Progenitor cell of endocrine pancreas (in vitro differentiated cells): ENCODE measurements around the gene AOAH. TPM values are rescaled to one million over a fixed set of nuclear protein-coding genes. Genes with fewer than 3 reads are reported as not detected.
"Not testable (repeated sequence)": the region's sequence is repeated elsewhere in the genome, so short reads cannot be mapped to it uniquely, and the experiment has no call there.

Source experiments
- DNase-seq: peaks from one replicate; pipeline ENCODE4 v3.0.0; 2021; ENCODE audit warnings: low spot score; ENCODE audit not compliant: unreplicated experiment
- H3K27ac Mint-ChIP-seq: 2 replicates; pipeline ENCODE4 v1.8.0; 2021; ENCODE audit warnings: mild to moderate bottlenecking, moderate library complexity, mixed read lengths
- H3K27me3 Mint-ChIP-seq: 2 replicates; pipeline ENCODE4 v1.8.0; 2021; ENCODE audit warnings: mixed read lengths
- H3K36me3 Mint-ChIP-seq: 2 replicates; pipeline ENCODE4 v1.8.0; 2022; ENCODE audit warnings: mixed read lengths; ENCODE audit not compliant: insufficient read depth
- H3K4me1 Mint-ChIP-seq: 2 replicates; pipeline ENCODE4 v1.8.0; 2021; ENCODE audit warnings: low read depth, mixed read lengths
- H3K4me3 Mint-ChIP-seq: 2 replicates; pipeline ENCODE4 v1.8.0; 2021; ENCODE audit warnings: low read depth, mild to moderate bottlenecking, moderate library complexity, mixed read lengths
- H3K9me3 Mint-ChIP-seq: 2 replicates; pipeline ENCODE4 v1.8.0; 2021; ENCODE audit warnings: low read depth, mixed read lengths
- CTCF ChIP-seq: fragments of 200-600 bp; sonication (generic); IDR thresholded peaks from one replicate; pipeline ENCODE4 v1.5.0; 2021; ENCODE audit warnings: antibody characterized with exemption, mild to moderate bottlenecking; ENCODE audit not compliant: unreplicated experiment
- total RNA-seq: library from RNA; stranded (reverse); gene quantifications from 2 replicates; pipeline ENCODE4 v1.2.1, GENCODE V29; 2021

AOAH gene
- total RNA-seq, 1 donor from 2014 or later: 3.3 TPM

- peaks cover 14% of the 10 kb centered on the region for H3K4me1 Mint-ChIP-seq
- H3K9me3 Mint-ChIP-seq: peaks cover 3% of the 10 kb centered on the region
- no peaks in the 10 kb centered on the region for H3K36me3 Mint-ChIP-seq
- TF ChIP-seq CTCF: no peak
- DNase-seq: no peak
- H3K4me3 Mint-ChIP-seq: no peak overlapping the region
- no peak overlapping the region for H3K27ac Mint-ChIP-seq
- no peaks in the 10 kb centered on the region for H3K27me3 Mint-ChIP-seq
These were observed 72.9 kb downstream of the AOAH start for GRCh38 chr7:36651404-36651803.

- peaks cover 14% of the 10 kb centered on the region for H3K4me1 Mint-ChIP-seq
- H3K27me3 Mint-ChIP-seq: no peaks in the 10 kb centered on the region
- peaks cover 3% of the 10 kb centered on the region for H3K9me3 Mint-ChIP-seq
- TF ChIP-seq CTCF: no peak
- no peak overlapping the region for H3K27ac Mint-ChIP-seq
- DNase-seq: no peak
- H3K4me3 Mint-ChIP-seq: no peak overlapping the region
- H3K36me3 Mint-ChIP-seq: no peaks in the 10 kb centered on the region
These were observed 73.5 kb downstream of the AOAH start for GRCh38 chr7:36650766-36651312.

- no peaks in the 10 kb centered on the region for H3K27me3 Mint-ChIP-seq
- no peaks in the 10 kb centered on the region for H3K36me3 Mint-ChIP-seq
- no peak overlapping the region for H3K27ac Mint-ChIP-seq
- TF ChIP-seq CTCF: no peak
- H3K4me3 Mint-ChIP-seq: no peak overlapping the region
- peaks cover 14% of the 10 kb centered on the region for H3K4me1 Mint-ChIP-seq
- H3K9me3 Mint-ChIP-seq: peaks cover 3% of the 10 kb centered on the region
- DNase-seq: no peak
These were observed 74.0 kb downstream of the AOAH start for GRCh38 chr7:36650320-36650719.

GRCh38 chr7:36649319-36649718 lies 75.0 kb downstream of the AOAH start:
- DNase-seq, H3K4me3 Mint-ChIP-seq, H3K36me3 Mint-ChIP-seq, H3K9me3 Mint-ChIP-seq, H3K27ac Mint-ChIP-seq, H3K27me3 Mint-ChIP-seq: not testable (repeated sequence)
- H3K4me1 Mint-ChIP-seq: peaks cover 15% of the 10 kb centered on the region

GRCh38 chr7:36648441-36648840 lies 75.9 kb downstream of the AOAH start:
- no peak for TF ChIP-seq CTCF
- Mint-ChIP-seq H3K36me3 (no peaks in the 10 kb centered on the region), H3K27ac (no peak overlapping the region), H3K9me3 (peaks cover 3% of the 10 kb centered on the region), H3K4me1 (peaks cover 7% of the 10 kb centered on the region), H3K4me3 (no peak overlapping the region), H3K27me3 (no peaks in the 10 kb centered on the region)
- no peak for DNase-seq

- TF ChIP-seq CTCF: no peak
- Mint-ChIP-seq H3K36me3 (no peaks in the 10 kb centered on the region), H3K27ac (no peak overlapping the region), H3K4me1 (peaks cover 4% of the 10 kb centered on the region), H3K27me3 (no peaks in the 10 kb centered on the region), H3K9me3 (peaks cover 3% of the 10 kb centered on the region), H3K4me3 (no peak overlapping the region)
- no peak for DNase-seq
These were observed 79.5 kb downstream of the AOAH start for GRCh38 chr7:36644625-36645422.
